Neutrophil (primary cell): Measurements from ENCODE around the gene LHX1.

Experiments used
- H3K27ac ChIP-seq: fragments of 200-600 bp; sonication (generic); 2 replicates; pipeline ENCODE4 v1.5.1; 2016; ENCODE audit warnings: mild to moderate bottlenecking, moderate library complexity
- H3K27me3 ChIP-seq: fragments of 200-600 bp; sonication (generic); 2 replicates; pipeline ENCODE4 v1.6.0; 2016; ENCODE audit warnings: mild to moderate bottlenecking
- H3K36me3 ChIP-seq: fragments of 200-600 bp; sonication (generic); 2 replicates; pipeline ENCODE4 v1.5.1; 2017
- H3K4me1 ChIP-seq, 2 experiments: fragments of 200-600 bp in 1 of 2; sonication (generic) in 1 of 2; 1 replicate in 1 of 2; 2 replicates in 1 of 2; pipeline versions ENCODE4 v1.5.1 to v1.6.1; 2013 to 2016; ENCODE audit warnings: low read depth in 1 of 2, low read length in 1 of 2, mild to moderate bottlenecking in 1 of 2, moderate library complexity in 1 of 2; ENCODE audit not compliant: control insufficient read depth in 1 of 2, insufficient read depth in 1 of 2
- H3K4me3 ChIP-seq, 2 experiments: fragments of 200-600 bp in 1 of 2; sonication (generic) in 1 of 2; 1 replicate in 1 of 2; 2 replicates in 1 of 2; pipeline ENCODE4 v1.5.1; 2013 to 2016; ENCODE audit warnings: low read depth in 1 of 2, low read length in 1 of 2, mild to moderate bottlenecking in 1 of 2, moderate library complexity in 1 of 2
- H3K9me3 ChIP-seq: fragments of 200-600 bp; sonication (generic); 2 replicates; pipeline ENCODE4 v1.5.1; 2016
- TF ChIP-seq, protein P1 (sequence below): fragments of 200-600 bp; sonication (generic); IDR thresholded peaks from 2 replicates; pipeline ENCODE4 v1.5.1; 2016; ENCODE audit warnings: antibody characterized with exemption

The LHX1 gene

DNA sequence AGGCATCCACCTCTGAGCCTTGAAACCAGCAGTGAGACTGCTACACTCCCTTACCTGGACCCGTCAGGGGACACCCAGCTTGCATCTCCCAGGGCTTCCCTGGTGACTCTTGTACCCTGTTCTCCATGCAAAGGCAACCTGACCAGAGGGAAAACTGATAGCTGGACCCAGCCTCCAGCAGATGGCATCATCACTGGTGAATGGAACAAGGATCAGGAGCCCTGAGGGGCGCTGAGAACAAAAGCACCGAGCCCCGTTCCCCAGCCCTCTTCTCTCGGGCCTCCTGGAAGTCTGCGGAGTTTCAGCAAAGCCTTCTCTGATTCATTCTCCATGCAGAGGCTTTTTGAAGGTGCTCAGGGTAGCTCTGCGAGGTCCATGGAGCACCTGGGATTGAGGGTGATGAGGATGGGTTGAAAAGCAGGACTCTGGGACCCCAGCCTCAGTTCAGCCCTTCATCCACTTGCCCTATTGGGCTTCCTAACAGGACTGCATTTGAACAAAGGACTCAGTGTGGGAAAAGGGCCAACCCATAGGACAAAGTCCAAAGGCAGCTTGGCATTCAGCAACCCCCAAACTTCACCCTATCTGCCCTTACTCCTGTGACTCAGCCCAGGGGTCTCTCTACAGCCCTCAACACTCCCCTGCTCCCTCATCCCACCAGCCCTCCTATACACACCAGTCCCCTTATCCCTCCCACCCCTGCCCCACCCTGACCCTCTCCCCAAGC, 45.0 kb upstream of the LHX1 start:
- Histone ChIP-seq H3K4me1 (no peaks in the 10 kb centered on the region), H3K27ac (no peak overlapping the region), H3K27me3 (peaks cover 63% of the 10 kb centered on the region), H3K36me3 (no peaks in the 10 kb centered on the region), H3K4me3 (no peak overlapping the region), H3K9me3 (no peaks in the 10 kb centered on the region)
- TF ChIP-seq, protein P1, sequence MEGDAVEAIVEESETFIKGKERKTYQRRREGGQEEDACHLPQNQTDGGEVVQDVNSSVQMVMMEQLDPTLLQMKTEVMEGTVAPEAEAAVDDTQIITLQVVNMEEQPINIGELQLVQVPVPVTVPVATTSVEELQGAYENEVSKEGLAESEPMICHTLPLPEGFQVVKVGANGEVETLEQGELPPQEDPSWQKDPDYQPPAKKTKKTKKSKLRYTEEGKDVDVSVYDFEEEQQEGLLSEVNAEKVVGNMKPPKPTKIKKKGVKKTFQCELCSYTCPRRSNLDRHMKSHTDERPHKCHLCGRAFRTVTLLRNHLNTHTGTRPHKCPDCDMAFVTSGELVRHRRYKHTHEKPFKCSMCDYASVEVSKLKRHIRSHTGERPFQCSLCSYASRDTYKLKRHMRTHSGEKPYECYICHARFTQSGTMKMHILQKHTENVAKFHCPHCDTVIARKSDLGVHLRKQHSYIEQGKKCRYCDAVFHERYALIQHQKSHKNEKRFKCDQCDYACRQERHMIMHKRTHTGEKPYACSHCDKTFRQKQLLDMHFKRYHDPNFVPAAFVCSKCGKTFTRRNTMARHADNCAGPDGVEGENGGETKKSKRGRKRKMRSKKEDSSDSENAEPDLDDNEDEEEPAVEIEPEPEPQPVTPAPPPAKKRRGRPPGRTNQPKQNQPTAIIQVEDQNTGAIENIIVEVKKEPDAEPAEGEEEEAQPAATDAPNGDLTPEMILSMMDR: no peak

DNA sequence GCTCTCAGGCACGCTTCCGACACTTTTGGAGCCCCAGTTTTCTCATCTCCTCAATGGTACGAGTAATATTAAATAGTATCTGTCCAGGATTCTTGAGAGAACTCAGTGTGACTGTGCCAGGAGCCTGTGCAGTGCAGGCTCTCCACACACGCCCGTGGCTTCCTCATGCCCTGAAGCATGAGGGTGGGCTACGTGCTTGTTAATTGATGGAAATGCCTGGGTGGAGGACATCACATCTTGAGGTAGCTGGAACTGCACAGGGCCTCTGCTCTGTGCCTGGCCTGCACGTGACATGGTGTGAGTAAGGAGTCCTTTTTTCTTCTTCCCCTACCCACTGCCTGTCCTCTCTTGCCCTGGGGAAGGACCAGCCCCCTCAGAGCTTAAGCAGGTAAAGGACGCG, 43.1 kb upstream of the LHX1 start:
- TF ChIP-seq, protein P1: no peak
- Histone ChIP-seq H3K36me3 (no peaks in the 10 kb centered on the region), H3K27me3 (peaks cover 44% of the 10 kb centered on the region), H3K4me1 (no peaks in the 10 kb centered on the region), H3K27ac (no peak overlapping the region), H3K4me3 (no peak overlapping the region), H3K9me3 (no peaks in the 10 kb centered on the region)

DNA sequence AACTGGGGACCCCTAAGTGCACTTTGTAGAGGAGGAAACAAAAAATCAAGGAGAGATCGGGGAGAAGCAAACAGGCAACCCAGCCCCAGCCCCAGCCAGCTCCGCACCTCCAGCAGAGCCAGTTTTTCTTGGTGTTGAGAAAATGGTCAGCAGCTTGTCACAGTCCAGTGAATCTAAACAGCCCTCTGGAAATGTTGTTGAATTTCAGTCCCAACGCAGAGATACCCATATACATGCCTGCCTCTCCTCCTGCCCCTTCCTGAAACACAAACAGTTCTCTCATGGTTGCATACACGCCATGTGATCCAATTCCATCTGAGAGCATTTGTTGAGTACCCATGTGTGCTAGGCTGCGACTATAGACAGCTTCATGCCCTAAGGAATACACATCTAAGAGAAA, 42.4 kb upstream of the LHX1 start:
- TF ChIP-seq, protein P1: no peak

DNA sequence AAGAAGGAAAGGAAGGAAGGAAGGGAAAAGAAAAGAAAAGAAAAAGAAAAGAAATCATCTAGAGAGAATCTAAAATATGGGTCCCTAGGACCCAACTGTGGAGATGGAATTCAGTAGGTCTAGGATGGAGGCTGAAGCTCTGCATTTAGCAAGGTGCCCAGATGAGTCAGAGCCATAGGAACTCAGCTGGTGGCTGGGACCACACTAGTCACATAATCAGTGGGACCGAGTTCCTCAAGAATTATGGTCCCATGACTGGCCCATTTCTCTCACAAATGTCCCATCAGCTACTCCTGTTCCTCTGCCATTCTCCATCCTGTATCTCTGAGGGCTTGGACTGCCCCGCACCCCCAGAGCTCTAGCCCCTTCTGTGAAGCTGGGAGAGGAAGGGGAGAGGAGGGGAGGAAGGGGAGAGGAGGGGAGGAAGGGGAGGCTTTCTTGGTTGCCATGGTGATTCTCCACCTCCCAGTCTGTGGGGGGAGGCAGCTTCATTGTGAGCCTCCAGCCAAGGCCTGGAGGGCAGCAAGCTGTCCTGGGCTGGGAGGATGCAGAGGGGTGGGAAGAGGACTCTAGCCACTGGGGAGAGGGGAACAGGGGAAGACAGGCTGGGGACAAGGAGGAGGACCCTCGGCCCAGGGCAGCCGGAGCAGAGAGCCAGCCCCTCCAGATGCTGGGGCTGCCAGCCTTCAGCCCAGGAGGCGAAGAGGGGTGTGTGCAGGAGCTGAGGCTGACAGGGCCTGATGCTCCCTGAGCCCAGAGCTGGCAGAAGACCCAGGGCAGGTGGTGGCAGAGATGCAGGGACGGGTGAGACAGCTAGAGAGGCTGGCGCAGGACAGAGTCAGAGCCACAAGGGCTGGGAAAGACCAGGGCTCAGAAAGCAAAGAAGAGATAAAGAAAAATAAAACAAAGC, 37.8 kb upstream of the LHX1 start:
- no peaks in the 10 kb centered on the region for H3K4me1 ChIP-seq
- no peak overlapping the region for H3K4me3 ChIP-seq
- TF ChIP-seq, protein P1: no peak
- no peak overlapping the region for H3K27ac ChIP-seq
- H3K27me3 ChIP-seq: peaks cover 51% of the 10 kb centered on the region
- H3K9me3 ChIP-seq: no peaks in the 10 kb centered on the region
- H3K36me3 ChIP-seq: no peaks in the 10 kb centered on the region

More for the DNA sequence above, 42.4 kb upstream of the LHX1 start:
- H3K4me1 ChIP-seq: no peaks in the 10 kb centered on the region
- no peak overlapping the region for H3K4me3 ChIP-seq
- H3K27ac ChIP-seq: no peak overlapping the region
- no peaks in the 10 kb centered on the region for H3K36me3 ChIP-seq
- H3K9me3 ChIP-seq: no peaks in the 10 kb centered on the region
- peaks cover 36% of the 10 kb centered on the region for H3K27me3 ChIP-seq

DNA sequence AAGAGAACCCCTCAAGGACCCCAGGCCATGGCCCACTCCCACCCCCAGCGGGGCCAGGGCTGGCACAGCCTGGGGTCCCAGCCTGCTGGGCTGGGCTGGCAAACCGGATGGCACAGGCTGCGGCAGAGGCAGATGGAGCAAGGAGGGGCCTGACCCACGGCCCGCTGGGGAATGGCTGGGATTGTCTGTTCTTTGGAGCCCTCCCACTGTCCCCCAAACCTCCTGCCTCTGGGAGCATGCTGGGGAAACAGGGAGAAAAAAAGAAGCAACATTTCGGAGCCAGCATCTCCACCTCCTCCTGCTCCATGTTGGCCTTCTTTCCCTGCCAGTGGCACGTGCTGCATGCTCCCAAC, 37.1 kb upstream of the LHX1 start:
- H3K36me3 ChIP-seq: no peaks in the 10 kb centered on the region
- peaks cover 45% of the 10 kb centered on the region for H3K27me3 ChIP-seq
- H3K9me3 ChIP-seq: no peaks in the 10 kb centered on the region
- H3K4me3 ChIP-seq: no peak overlapping the region
- no peak overlapping the region for H3K27ac ChIP-seq
- TF ChIP-seq, protein P1: no peak
- H3K4me1 ChIP-seq: no peaks in the 10 kb centered on the region
